GM18507 (cell line): ENCODE measurements around the gene ITGB2.
A peak's percentile ranks its signal among the peaks of the same experiment; 100 is the strongest.
"Not testable (repeated sequence)": the region's sequence is repeated elsewhere in the genome, so short reads cannot be mapped to it uniquely, and the experiment has no call there.

ENCODE experiments used
- DNase-seq: peaks from one replicate; pipeline ENCODE4 v3.0.0; 2011; ENCODE audit warnings: low read depth; ENCODE audit not compliant: insufficient read length; ENCODE audit errors: extremely low spot score
- FAIRE-seq: peaks from 2 replicates; lab custom pipeline; 2011; peaks lifted over from hg19 to GRCh38; lab: Jason Lieb, UNC

ITGB2 gene

GRCh38 chr21:44914176-44914874 is 6.4 kb downstream of the ITGB2 start:
- DNase-seq, result no peak
- peak; percentile 82 for FAIRE-seq

DNA sequence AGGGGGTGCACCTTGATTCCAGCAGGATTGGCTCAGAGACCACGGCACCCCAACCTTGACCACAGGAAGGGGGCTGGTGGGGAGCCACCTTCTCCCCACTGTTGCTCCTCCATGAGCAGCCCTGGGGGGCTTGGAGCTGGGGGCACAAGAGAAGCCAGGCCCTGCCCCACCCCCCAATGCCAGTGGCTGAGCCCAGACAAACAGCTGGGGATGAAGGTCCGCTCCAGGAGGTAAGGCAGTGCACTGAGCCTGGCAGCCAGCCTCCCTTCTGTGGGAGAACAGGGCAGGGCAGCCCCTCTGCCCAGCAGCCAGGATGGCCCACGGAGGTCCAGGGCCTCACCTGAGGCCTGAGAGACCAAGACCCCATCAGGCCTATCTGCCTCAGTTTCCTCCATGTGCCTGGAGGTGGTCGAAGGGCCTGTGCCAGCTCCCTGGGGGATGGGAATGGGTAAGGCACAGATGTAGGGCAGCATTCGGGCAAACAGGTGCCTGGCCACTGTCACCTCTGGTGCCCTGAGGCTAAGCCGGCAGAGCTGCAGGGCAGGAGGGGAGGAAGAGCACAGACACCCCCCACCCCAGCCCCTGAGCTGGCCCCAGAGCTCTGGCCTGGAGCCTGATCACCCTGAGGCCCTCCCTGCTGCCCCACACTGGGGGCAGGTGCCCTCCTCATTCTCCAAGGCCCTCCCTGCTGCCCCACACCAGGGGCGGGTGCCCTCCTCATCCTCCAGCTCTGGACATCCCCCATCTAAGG is 7.1 kb downstream of the ITGB2 start:
- DNase-seq (no peak), FAIRE-seq (no peak)

DNA sequence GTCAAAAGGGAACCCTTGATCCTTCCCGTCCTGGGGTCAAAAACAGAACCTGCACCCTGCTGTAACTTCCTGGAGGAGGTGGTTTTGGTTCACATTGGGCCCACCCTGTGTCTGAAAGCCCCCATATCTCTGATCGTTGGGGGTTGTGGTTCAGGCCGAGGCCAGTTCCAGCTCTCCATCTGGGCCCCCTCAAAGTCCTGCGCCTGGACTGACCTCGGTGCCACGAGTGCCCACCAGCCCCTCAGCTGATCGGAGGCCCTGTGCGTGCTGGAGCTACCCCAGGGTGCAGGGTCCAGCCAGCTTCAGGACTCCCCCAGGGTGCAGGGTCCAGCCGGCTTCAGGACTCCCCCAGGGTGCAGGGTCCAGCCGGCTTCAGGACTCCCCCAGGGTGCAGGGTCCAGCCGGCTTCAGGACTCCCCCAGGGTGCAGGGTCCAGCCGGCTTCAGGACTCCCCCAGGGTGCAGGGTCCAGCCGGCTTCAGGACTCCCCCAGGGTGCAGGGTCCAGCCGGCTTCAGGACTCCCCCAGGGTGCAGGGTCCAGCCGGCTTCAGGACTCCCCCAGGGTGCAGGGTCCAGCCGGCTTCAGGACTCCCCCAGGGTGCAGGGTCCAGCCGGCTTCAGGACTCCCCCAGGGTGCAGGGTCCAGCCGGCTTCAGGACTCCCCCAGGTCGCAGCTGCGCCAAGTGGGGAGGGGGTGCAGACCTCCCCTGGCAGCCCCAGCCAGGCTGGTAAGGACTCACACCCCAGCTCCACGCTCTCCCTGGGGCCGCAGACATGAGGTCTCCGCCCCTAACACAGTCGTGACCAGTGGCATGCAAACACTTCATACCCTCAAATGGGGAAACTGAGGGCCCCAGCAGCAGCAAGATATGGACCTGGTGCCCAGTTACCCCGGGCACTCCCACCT is 7.9 kb downstream of the ITGB2 start:
- not testable (repeated sequence) for FAIRE-seq, DNase-seq

GRCh38 chr21:44912158-44912473 is 8.6 kb downstream of the ITGB2 start:
- FAIRE-seq, result no peak

GRCh38 chr21:44911384-44912157 is 9.1 kb downstream of the ITGB2 start:
- no peak for DNase-seq
- peak; percentile 36 for FAIRE-seq

More at GRCh38 chr21:44912158-44912473, 8.6 kb downstream of the ITGB2 start:
- DNase-seq, result no peak

- FAIRE-seq (no peak), DNase-seq (no peak)
Measured at GRCh38 chr21:44911068-44911383, 9.7 kb downstream of the ITGB2 start.

- FAIRE-seq (no peak), DNase-seq (no peak)
Measured at GRCh38 chr21:44910229-44911067, 10.3 kb downstream of the ITGB2 start.

- FAIRE-seq (no peak), DNase-seq (no peak)
Measured at GRCh38 chr21:44909719-44910118, 11.0 kb downstream of the ITGB2 start.

GRCh38 chr21:44908908-44909307 is 11.8 kb downstream of the ITGB2 start:
- DNase-seq (no peak), FAIRE-seq (no peak)

DNA sequence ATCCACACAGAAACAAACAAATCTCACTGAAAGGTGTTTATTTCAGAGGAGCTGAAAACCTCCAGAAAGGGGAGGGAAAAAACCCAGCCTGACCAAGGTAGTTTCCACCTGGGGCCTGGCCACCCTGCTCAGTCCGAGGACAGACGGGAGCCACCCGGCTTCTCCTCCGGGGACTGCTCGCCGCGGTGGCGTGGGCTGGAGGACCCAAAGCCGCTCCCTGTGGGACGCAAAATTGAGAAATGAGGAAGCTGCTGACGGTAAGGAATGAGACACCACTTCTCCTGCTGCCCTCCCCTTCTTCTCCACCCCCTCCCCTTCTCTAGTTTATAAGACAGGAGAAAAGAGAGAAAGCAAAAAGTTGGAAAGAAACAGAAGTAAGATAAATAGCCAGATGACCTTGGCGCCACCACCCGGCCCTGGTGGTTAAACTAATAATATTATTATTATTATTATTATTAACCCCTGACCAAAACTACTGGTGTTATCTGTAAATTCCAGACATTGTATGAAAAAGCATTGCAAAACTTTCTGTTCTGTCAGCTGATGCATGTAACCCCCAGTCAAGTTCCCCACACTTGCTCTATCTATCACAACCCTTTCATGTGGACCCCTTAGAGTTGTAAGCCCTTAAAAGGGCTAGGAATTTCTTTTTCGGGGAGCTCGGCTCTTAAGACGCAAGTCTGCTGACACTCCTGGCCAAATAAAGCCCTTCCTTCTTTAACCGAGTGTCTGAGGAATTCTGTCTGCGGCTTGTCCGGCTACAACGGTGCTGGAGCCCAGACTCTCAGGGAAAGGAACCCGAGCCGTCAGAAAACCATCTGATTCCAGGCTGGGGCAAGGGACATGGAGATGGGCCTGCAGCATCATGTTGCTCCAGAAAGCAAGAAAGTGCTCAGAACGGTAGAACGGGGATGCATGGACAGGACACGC is 12.5 kb downstream of the ITGB2 start:
- DNase-seq (no peak), FAIRE-seq (peak; percentile 21)

GRCh38 chr21:44907225-44907965 is 13.3 kb downstream of the ITGB2 start:
- DNase-seq (no peak), FAIRE-seq (no peak)

- FAIRE-seq (no peak), DNase-seq (no peak)
Measured at GRCh38 chr21:44905728-44906090, 15.0 kb downstream of the ITGB2 start.

DNA sequence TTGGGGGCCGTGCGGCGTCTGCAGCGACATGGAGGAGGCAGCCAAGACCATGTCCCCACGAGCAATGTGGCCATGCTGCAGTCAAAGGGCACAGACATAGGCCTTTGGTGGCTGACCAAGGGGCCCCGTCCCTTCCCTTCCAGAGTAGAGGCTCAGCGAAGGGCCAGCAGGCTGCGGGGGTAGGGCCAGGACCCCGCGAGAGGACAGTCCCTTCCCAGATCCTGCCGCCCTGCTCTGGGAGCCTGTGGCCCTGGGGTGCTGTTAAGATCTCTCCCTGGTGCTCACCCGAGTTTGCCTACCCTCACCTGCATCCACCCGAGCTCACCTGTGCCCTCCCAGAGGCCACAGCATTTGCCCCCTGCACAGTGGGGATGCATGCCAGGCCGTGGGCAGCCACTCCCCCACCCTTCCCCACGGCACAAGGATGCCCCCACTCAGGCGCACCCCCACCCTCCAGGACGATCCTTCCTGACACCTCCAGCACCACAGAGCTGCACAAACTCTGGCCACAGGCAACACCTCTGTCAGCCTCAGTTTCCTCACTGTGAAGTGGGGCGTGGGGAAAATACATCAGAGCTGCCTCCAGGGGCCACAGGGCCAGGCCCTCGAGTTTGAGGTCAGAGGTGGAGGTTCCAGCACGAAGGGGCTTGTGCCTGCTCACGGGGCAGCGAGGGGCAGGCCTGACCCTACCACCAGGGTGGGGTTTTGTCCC is 15.5 kb downstream of the ITGB2 start:
- no peak for FAIRE-seq
- no peak for DNase-seq

DNA sequence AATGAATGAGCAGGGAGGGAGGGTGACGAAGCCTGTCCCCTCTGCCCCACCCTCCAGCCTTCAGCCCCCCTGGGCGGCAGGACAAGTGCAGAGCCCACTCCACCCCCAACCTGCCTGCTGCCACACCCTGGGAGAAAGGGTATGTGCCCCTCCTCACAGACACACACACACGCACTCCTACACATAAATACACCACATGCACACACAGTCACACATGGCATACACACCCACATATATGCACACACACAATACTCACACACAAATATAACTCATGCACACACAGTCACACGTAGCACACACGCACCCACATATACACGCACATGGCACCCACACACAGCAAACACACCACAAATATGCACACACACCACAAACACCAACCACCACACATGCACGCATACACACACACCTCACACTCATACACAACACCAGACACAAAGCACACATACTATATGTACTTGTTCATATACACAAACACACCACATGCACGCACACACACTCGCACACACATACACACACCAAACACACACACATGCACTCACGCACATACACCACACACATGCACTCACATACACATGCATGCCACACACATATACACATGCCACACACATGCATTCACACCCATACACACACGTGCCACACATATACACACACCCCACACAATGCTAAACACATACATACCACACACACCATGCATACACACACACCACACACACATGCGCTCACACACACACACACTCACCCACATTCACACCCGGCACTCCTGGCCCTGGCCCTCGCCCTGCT is 16.4 kb downstream of the ITGB2 start:
- FAIRE-seq (no peak), DNase-seq (no peak)

DNA sequence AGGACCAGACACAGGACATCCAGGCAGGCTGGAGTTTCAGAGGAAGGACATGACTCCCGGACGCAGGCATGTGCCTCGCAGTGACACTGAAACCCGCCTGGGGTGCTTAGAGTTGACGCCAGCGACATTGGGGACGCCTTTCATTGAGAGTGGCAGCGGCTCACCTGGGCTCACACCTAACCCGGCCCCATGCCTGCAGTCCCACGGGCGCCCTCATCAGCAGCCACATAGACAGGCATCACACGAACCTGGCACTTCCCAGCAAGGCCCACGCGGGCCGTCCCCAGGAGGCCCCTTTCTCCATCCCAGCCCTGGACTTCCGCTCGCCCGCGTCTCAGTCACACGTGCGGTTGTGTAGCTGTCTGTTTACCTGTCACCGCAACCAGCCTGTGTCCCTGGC is 17.0 kb downstream of the ITGB2 start:
- DNase-seq (no peak), FAIRE-seq (no peak)
